CD4-positive, CD25-positive, alpha-beta regulatory T cell (primary cell): ENCODE data around the gene SFT2D3. TPM values are rescaled to one million over a fixed set of nuclear protein-coding genes. Genes with fewer than 3 reads are reported as not detected.

Source experiments
- polyA plus RNA-seq, 4 donors: library from polyadenylated mRNA; unstranded; fragments of 300-500 nt; fragmentation: Illumina TruSeq; gene quantifications; one replicate each; pipeline ENCODE4 v1.2.3, GENCODE V29; 2021
- total RNA-seq: library from RNA; stranded (reverse); gene quantifications from one replicate; pipeline ENCODE4 v1.2.3, GENCODE V29; 2022

SFT2D3 gene
- total and polyA plus RNA-seq, 5 donors from 2014 or later = 1.4 to 7.6 (median 3.4) TPM

Other genes with a start within 250 kb of the SFT2D3 start
- 39.6 TPM for gene IWS1, start 175.0 kb upstream of the SFT2D3 start, total RNA-seq
- 10 to 100 TPM; 15.4 to 20.4 (median 18.7) TPM for gene IWS1, start 175.0 kb upstream of the SFT2D3 start, polyA plus RNA-seq
- gene MYO7B, start 165.8 kb upstream of the SFT2D3 start, total RNA-seq = not detected
- under 1 TPM in 1 of 4 donors, not detected in 3; 0.12 TPM for gene MYO7B, start 165.8 kb upstream of the SFT2D3 start, polyA plus RNA-seq
- gene GPR17, start 55.3 kb upstream of the SFT2D3 start, total RNA-seq = not detected
- not detected for gene GPR17, start 55.3 kb upstream of the SFT2D3 start, polyA plus RNA-seq
- 10.8 TPM for gene LIMS2, start 26.0 kb upstream of the SFT2D3 start, total RNA-seq
- 10 to 100 TPM; 12.6 to 23.8 (median 15.7) TPM for gene LIMS2, start 26.0 kb upstream of the SFT2D3 start, polyA plus RNA-seq
- 71.4 TPM for gene WDR33, start 109.7 kb downstream of the SFT2D3 start, total RNA-seq
- gene WDR33, start 109.7 kb downstream of the SFT2D3 start, polyA plus RNA-seq = 10 to 100 TPM; 31.5 to 42.5 (median 34.0) TPM
- 25.3 TPM for gene POLR2D, start 156.7 kb downstream of the SFT2D3 start, total RNA-seq
- gene POLR2D, start 156.7 kb downstream of the SFT2D3 start, polyA plus RNA-seq = 10 to 100 TPM; 31.8 to 44.1 (median 36.0) TPM
- gene AMMECR1L, start 184.5 kb downstream of the SFT2D3 start, total RNA-seq = 14.0 TPM
- gene AMMECR1L, start 184.5 kb downstream of the SFT2D3 start, polyA plus RNA-seq = 1 to 10 TPM; 3.3 to 8.5 (median 5.6) TPM